Measurements from ENCODE around the gene CCDC86. TPM values are rescaled to one million over a fixed set of nuclear protein-coding genes. Genes with fewer than 3 reads are reported as not detected.

CCDC86 gene
- total and polyA plus RNA-seq, 2 experiments from 2014 or later: 16.5 to 30.9 TPM

GRCh38 chr11:60847281-60847680, 5.4 kb downstream of the CCDC86 start:
- no peak for DNase-seq (ENCODE audit: low read depth in 1 of 2, low spot score in 1 of 2)
- no peak overlapping the region for H3K4me3 ChIP-seq
- H3K36me3 ChIP-seq: no peaks in the 10 kb centered on the region
- H3K4me1 ChIP-seq (ENCODE audit: low read depth): peaks cover 4% of the 10 kb centered on the region
- no peak overlapping the region for H3K27ac ChIP-seq
- no peaks in the 10 kb centered on the region for H3K9me3 ChIP-seq (ENCODE audit: low read depth)
- peaks cover 3% of the 10 kb centered on the region for H3K27me3 ChIP-seq
- TF ChIP-seq, protein P1, sequence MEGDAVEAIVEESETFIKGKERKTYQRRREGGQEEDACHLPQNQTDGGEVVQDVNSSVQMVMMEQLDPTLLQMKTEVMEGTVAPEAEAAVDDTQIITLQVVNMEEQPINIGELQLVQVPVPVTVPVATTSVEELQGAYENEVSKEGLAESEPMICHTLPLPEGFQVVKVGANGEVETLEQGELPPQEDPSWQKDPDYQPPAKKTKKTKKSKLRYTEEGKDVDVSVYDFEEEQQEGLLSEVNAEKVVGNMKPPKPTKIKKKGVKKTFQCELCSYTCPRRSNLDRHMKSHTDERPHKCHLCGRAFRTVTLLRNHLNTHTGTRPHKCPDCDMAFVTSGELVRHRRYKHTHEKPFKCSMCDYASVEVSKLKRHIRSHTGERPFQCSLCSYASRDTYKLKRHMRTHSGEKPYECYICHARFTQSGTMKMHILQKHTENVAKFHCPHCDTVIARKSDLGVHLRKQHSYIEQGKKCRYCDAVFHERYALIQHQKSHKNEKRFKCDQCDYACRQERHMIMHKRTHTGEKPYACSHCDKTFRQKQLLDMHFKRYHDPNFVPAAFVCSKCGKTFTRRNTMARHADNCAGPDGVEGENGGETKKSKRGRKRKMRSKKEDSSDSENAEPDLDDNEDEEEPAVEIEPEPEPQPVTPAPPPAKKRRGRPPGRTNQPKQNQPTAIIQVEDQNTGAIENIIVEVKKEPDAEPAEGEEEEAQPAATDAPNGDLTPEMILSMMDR (IDR thresholded peaks at IDR 0.05; ENCODE audit: low read depth, low read length): no peak

DNA sequence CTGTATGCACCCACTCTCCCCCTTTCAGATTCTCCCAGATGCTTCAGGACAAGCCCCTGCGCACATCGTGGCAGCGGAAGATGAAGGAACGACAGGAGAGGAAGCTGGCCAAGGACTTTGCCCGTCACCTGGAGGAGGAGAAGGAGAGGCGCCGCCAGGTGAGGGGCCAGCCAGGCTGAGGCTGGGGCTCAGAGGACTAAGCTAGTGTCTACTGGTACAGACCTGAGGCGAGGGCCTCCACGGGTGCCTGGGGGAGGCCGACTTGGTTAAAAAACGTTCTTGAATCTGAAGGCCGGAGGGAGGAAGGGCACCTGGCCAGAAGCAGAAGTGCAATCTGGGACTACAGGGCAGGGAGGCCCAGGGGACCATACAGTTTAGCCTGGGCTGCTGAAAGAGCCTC, 6.0 kb downstream of the CCDC86 start:
- H3K27ac ChIP-seq: no peak overlapping the region
- H3K27me3 ChIP-seq: peaks cover 8% of the 10 kb centered on the region
- no peaks in the 10 kb centered on the region for H3K9me3 ChIP-seq (ENCODE audit: low read depth)
- H3K36me3 ChIP-seq: no peaks in the 10 kb centered on the region
- H3K4me3 ChIP-seq: no peak overlapping the region
- no peak for DNase-seq (ENCODE audit: low read depth in 1 of 2, low spot score in 1 of 2)
- H3K4me1 ChIP-seq (ENCODE audit: low read depth): peaks cover 4% of the 10 kb centered on the region
- TF ChIP-seq, protein P1 (IDR thresholded peaks at IDR 0.05; ENCODE audit: low read depth, low read length): no peak

DNA sequence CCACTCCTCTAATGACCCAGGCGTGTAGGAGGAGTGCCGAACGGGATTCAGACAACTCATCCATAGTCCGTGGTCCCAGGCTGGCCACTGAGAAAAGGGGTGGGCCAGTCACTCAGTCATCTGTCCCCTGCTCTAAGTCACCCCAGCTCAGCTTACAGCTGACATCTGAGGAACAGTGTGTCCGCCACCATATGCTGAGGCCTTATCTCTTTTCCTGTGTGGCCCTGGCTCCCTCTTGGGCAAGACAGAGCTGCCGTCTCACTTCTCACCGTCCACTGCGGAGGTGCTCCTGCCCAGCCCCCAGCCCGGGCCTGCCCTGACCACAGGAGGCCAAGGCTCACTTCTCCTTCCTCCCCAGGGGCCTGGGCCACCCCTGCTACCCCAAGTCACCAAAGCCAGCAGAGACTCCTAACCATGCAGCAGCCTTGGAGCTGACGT, 6.8 kb downstream of the CCDC86 start:
- DNase-seq (ENCODE audit: low read depth in 1 of 2, low spot score in 1 of 2): no peak
- no peak overlapping the region for H3K27ac ChIP-seq
- H3K4me1 ChIP-seq (ENCODE audit: low read depth): no peaks in the 10 kb centered on the region
- TF ChIP-seq, protein P1 (IDR thresholded peaks at IDR 0.05; ENCODE audit: low read depth, low read length): no peak
- no peaks in the 10 kb centered on the region for H3K9me3 ChIP-seq (ENCODE audit: low read depth)
- H3K27me3 ChIP-seq: peaks cover 17% of the 10 kb centered on the region
- no peak overlapping the region for H3K4me3 ChIP-seq
- H3K36me3 ChIP-seq: no peaks in the 10 kb centered on the region

DNA sequence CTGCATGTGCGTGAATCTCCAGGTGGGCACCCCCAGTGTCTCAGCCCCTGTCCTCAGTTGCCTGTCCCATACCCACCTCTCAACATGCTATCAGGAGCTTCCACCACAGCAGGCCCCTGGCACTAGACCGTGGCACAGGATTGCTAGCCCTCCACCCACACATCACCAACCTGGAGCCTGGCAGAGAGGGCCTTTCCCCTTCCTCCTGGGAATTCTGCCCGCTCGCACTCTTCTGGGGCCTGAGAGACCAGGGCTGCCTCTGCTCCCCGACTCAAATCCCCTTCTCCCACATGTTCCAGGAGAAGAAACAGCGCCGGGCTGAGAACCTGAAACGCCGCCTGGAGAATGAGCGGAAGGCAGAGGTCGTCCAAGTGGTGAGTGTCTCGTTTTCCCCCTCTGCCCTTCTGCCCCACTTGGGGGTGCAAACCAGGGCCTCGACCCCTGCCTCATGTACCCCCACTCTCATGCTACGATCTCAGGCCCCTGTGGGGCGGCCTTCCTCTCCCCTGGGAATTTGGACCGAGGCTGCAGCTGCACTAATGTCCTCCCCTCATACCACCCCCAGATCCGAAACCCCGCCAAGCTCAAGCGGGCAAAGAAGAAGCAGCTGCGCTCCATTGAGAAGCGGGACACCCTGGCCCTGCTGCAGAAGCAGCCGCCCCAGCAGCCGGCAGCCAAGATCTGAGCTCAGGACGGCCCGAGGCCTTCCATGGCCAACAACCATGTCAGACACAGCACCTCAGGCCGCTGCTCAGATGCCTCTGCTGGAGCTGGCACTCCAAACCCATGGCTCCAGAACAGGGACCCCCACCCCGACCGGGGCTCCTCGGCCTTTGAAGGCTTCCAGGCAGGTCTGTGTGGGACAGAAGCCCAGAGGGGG, 8.0 kb downstream of the CCDC86 start:
- DNase-seq (ENCODE audit: low read depth in 1 of 2, low spot score in 1 of 2): no peak
- H3K9me3 ChIP-seq (ENCODE audit: low read depth): no peaks in the 10 kb centered on the region
- H3K4me1 ChIP-seq (ENCODE audit: low read depth): no peaks in the 10 kb centered on the region
- peaks cover 17% of the 10 kb centered on the region for H3K27me3 ChIP-seq
- no peak overlapping the region for H3K4me3 ChIP-seq
- H3K27ac ChIP-seq: no peak overlapping the region
- no peaks in the 10 kb centered on the region for H3K36me3 ChIP-seq
- TF ChIP-seq, protein P1 (IDR thresholded peaks at IDR 0.05; ENCODE audit: low read depth, low read length): no peak

DNA sequence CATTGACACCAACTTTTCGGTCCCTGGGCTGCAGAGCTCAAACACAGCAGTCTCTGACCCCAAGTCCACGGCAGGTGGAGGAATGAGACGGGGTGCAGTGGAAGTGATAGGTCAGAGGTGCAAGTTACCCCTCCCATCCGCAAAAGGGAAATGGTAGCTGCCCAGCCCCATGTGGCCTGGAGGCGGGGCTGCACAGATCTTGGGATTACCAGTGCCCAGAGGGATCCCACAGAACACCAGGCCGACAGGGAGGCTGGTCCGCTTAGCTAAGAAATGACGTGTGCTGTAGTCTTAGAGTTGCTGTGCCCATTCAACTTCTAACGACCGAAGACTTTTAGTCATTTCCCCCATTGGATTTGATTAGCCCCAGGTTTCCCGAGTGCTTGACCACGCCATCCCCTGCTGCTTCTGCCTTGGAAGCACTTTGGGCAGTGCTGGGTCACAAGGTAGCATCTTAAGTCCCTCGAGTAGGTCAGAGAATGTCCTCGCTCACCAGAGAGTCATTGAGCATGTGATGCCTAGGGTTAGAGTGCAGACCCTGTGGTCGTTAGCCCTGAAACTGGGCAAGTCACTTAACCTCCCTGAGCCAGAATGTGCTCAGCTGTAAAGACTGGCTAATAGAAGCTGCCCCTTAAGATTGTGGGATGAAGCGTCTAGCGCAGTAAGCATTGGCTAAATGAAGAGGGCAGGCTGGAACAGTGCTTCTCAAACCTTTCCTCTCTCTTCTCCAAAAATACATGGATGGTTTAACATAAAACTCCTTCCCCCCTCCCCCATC, 9.6 kb downstream of the CCDC86 start:
- no peaks in the 10 kb centered on the region for H3K9me3 ChIP-seq (ENCODE audit: low read depth)
- H3K36me3 ChIP-seq: no peaks in the 10 kb centered on the region
- no peaks in the 10 kb centered on the region for H3K4me1 ChIP-seq (ENCODE audit: low read depth)
- no peak for DNase-seq (ENCODE audit: low read depth in 1 of 2, low spot score in 1 of 2)
- TF ChIP-seq, protein P1 (IDR thresholded peaks at IDR 0.05; ENCODE audit: low read depth, low read length): no peak
- no peak overlapping the region for H3K4me3 ChIP-seq
- peaks cover 17% of the 10 kb centered on the region for H3K27me3 ChIP-seq
- no peak overlapping the region for H3K27ac ChIP-seq
